ENCODE data around the gene CHD6. TPM values are rescaled to one million over a fixed set of nuclear protein-coding genes. Genes with fewer than 3 reads are reported as not detected.

The CHD6 gene
- total RNA-seq, 1 experiment from 2014 or later, result 46.7 TPM

GRCh38 chr20:41444821-41445220, 173.4 kb downstream of the CHD6 start:
- TF ChIP-seq EZH2 (IDR thresholded peaks at IDR 0.05; ENCODE audit: borderline replicate concordance, low read depth, low read length, poor library complexity, severe bottlenecking), result no peak
- TF ChIP-seq, protein P1, sequence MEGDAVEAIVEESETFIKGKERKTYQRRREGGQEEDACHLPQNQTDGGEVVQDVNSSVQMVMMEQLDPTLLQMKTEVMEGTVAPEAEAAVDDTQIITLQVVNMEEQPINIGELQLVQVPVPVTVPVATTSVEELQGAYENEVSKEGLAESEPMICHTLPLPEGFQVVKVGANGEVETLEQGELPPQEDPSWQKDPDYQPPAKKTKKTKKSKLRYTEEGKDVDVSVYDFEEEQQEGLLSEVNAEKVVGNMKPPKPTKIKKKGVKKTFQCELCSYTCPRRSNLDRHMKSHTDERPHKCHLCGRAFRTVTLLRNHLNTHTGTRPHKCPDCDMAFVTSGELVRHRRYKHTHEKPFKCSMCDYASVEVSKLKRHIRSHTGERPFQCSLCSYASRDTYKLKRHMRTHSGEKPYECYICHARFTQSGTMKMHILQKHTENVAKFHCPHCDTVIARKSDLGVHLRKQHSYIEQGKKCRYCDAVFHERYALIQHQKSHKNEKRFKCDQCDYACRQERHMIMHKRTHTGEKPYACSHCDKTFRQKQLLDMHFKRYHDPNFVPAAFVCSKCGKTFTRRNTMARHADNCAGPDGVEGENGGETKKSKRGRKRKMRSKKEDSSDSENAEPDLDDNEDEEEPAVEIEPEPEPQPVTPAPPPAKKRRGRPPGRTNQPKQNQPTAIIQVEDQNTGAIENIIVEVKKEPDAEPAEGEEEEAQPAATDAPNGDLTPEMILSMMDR (conservative IDR thresholded peaks at IDR 0.05; ENCODE audit: low read depth, low read length), result no peak
- Histone ChIP-seq H3K36me3 (ENCODE audit: insufficient read depth, low read length, poor library complexity, severe bottlenecking) (peaks cover 34% of the 10 kb centered on the region), H3K4me3 (ENCODE audit: low read depth, low read length, poor library complexity, severe bottlenecking) (no peak overlapping the region), H3K9me3 (ENCODE audit: low read depth, low read length, poor library complexity, severe bottlenecking) (no peaks in the 10 kb centered on the region), H3K27me3 (replicated peaks; ENCODE audit: insufficient read depth, low read depth, low read length, poor library complexity) (no peaks in the 10 kb centered on the region), H3K4me1 (ENCODE audit: insufficient read depth, low read length, poor library complexity, severe bottlenecking) (no peaks in the 10 kb centered on the region), H3K27ac (ENCODE audit: low read depth, low read length, poor library complexity, severe bottlenecking) (no peak overlapping the region)
- DNase-seq (ENCODE audit: low spot score), result no peak
- POLR2A ChIA-PET (ENCODE audit: low non-redundant PET), result no interaction called here
- intact Hi-C loops (cut with micrococcal nuclease; ENCODE audit: unreplicated experiment), result no loop called here
- BruUV-seq (replicated peaks), result no TSS peak
- CTCF ChIA-PET, result no interaction called here

DNA sequence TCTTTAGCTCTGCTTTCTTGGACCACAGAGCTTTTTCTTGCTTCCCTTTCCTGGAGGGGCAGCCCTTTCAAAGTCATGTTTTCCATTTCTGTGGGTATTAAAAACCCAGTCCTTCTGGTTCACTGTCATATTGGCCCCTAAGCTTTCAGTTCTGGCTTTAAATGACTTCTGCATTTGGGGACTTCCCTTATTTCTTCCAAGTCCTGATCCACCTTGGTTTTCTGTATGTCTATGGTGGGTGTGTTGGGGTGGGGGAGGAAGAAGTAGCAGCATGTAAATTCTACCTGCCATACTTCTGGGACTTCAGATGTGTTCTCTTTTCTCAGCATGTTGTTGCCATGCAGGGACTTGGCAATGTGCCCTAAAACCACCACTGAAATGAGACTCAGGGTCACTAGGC, 174.5 kb downstream of the CHD6 start:
- DNase-seq (ENCODE audit: low spot score), result no peak
- POLR2A ChIA-PET (ENCODE audit: low non-redundant PET), result no interaction called here
- BruUV-seq (replicated peaks), result no TSS peak
- H3K36me3 ChIP-seq (ENCODE audit: insufficient read depth, low read length, poor library complexity, severe bottlenecking), result peaks cover 32% of the 10 kb centered on the region
- no peak overlapping the region for H3K4me3 ChIP-seq (ENCODE audit: low read depth, low read length, poor library complexity, severe bottlenecking)
- H3K27me3 ChIP-seq (replicated peaks; ENCODE audit: insufficient read depth, low read depth, low read length, poor library complexity), result no peaks in the 10 kb centered on the region
- no peaks in the 10 kb centered on the region for H3K4me1 ChIP-seq (ENCODE audit: insufficient read depth, low read length, poor library complexity, severe bottlenecking)
- TF ChIP-seq, protein P1 (conservative IDR thresholded peaks at IDR 0.05; ENCODE audit: low read depth, low read length), result no peak
- no peaks in the 10 kb centered on the region for H3K9me3 ChIP-seq (ENCODE audit: low read depth, low read length, poor library complexity, severe bottlenecking)
- intact Hi-C loops (cut with micrococcal nuclease; ENCODE audit: unreplicated experiment), result no loop called here
- no peak overlapping the region for H3K27ac ChIP-seq (ENCODE audit: low read depth, low read length, poor library complexity, severe bottlenecking)
- CTCF ChIA-PET, result no interaction called here

DNA sequence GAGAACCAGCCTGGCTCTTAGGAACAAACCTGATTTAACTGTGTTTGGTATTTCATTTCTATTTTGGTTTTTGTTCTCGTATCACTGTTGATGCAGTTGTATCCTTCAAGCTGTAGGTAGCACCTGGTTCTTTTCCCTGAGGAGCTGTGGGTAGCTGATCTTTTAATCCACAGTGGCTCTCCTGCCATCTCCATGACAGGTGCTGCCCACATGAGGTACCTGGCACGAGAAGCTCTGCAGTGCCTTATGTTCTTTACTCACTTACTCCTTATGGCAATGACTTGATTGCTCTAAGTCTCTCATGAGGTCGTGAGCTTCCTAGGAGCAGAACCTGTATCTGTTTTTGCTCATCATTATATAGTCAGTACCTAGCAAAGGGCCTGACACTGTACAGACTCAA, 177.3 kb downstream of the CHD6 start:
- POLR2A ChIA-PET (ENCODE audit: low non-redundant PET), result no interaction called here
- no TSS peak for BruUV-seq (replicated peaks)

More for the DNA sequence above, 177.3 kb downstream of the CHD6 start:
- no peak overlapping the region for H3K4me3 ChIP-seq (ENCODE audit: low read depth, low read length, poor library complexity, severe bottlenecking)
- H3K4me1 ChIP-seq (ENCODE audit: insufficient read depth, low read length, poor library complexity, severe bottlenecking), result no peaks in the 10 kb centered on the region
- H3K27me3 ChIP-seq (replicated peaks; ENCODE audit: insufficient read depth, low read depth, low read length, poor library complexity), result no peaks in the 10 kb centered on the region
- intact Hi-C loops (cut with micrococcal nuclease; ENCODE audit: unreplicated experiment), result no loop called here
- CTCF ChIA-PET, result no interaction called here
- no peak overlapping the region for H3K27ac ChIP-seq (ENCODE audit: low read depth, low read length, poor library complexity, severe bottlenecking)
- H3K9me3 ChIP-seq (ENCODE audit: low read depth, low read length, poor library complexity, severe bottlenecking), result no peaks in the 10 kb centered on the region
- DNase-seq (ENCODE audit: low spot score), result no peak
- H3K36me3 ChIP-seq (ENCODE audit: insufficient read depth, low read length, poor library complexity, severe bottlenecking), result peaks cover 24% of the 10 kb centered on the region
- TF ChIP-seq, protein P1 (conservative IDR thresholded peaks at IDR 0.05; ENCODE audit: low read depth, low read length), result no peak
- no peak for TF ChIP-seq EZH2 (IDR thresholded peaks at IDR 0.05; ENCODE audit: borderline replicate concordance, low read depth, low read length, poor library complexity, severe bottlenecking)

Measured in A673 (cell line).